Retinal pigment epithelial cell (primary cell): ENCODE data around the gene IRS2.
A peak's percentile ranks its signal among the peaks of the same experiment; 100 is the strongest.

Source experiments
- DNase-seq: peaks from one replicate; pipeline ENCODE4 v3.0.0-alpha.2; 2010; ENCODE audit warnings: low read depth
- H3K4me3 ChIP-seq: 2 replicates; pipeline ENCODE4 v1.5.1; 2011; ENCODE audit warnings: mild to moderate bottlenecking, low read length, control low read depth, moderate library complexity
- TF ChIP-seq, protein P1 (sequence below): conservative IDR thresholded peaks from 2 replicates; pipeline ENCODE4 v1.5.1; 2011; ENCODE audit warnings: low read depth, low read length, control low read depth, inconsistent platforms

IRS2 gene

GRCh38 chr13:109746364-109746763 lies 40.0 kb downstream of the IRS2 start:
- TF ChIP-seq, protein P1, sequence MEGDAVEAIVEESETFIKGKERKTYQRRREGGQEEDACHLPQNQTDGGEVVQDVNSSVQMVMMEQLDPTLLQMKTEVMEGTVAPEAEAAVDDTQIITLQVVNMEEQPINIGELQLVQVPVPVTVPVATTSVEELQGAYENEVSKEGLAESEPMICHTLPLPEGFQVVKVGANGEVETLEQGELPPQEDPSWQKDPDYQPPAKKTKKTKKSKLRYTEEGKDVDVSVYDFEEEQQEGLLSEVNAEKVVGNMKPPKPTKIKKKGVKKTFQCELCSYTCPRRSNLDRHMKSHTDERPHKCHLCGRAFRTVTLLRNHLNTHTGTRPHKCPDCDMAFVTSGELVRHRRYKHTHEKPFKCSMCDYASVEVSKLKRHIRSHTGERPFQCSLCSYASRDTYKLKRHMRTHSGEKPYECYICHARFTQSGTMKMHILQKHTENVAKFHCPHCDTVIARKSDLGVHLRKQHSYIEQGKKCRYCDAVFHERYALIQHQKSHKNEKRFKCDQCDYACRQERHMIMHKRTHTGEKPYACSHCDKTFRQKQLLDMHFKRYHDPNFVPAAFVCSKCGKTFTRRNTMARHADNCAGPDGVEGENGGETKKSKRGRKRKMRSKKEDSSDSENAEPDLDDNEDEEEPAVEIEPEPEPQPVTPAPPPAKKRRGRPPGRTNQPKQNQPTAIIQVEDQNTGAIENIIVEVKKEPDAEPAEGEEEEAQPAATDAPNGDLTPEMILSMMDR: no peak
- DNase-seq: no peak
- H3K4me3 ChIP-seq: no peak overlapping the region

DNA sequence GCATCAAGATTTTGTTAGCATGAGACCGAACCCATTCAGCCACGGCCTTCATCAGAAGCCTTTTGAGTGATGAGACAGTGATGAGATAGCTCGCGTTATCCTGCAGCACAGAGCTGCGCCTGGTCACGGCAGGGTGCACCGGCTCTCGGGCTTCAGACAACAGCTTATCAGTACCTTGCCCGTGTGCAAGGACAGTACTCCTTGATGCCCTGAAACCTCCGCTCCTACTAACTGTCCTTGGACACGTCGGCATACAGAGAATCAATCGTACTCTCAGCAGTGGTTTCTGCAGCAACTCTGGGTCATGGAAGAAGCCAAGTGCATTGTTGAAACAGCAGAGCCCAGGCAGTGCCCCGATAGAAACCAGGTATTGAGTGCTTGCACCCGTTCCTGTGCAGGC lies 40.7 kb downstream of the IRS2 start:
- no peak for DNase-seq
- TF ChIP-seq, protein P1: no peak
- no peak overlapping the region for H3K4me3 ChIP-seq

DNA sequence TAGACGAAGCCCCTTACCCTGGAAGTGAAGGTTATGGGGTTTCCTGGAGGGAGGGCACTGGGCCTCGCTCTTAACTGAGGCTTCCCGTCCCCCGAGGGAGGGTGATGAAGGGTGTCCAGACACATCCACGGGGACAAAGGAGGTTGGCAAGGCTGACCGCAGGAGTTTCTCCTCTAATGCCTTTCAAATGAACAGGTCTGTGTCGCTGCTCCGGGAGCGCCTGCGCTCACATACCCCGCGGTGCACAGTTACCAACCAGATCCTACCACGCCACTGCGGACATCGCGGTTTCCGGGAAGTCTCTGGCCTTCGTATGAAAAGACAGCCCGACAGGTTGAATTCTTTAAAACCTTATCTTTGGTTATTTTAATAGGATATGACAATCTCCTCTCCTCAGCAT lies 41.3 kb downstream of the IRS2 start:
- H3K4me3 ChIP-seq: no peak overlapping the region
- TF ChIP-seq, protein P1: no peak
- no peak for DNase-seq

GRCh38 chr13:109744512-109745051 lies 41.8 kb downstream of the IRS2 start:
- TF ChIP-seq, protein P1: no peak
- H3K4me3 ChIP-seq: no peak overlapping the region
- DNase-seq: no peak

DNA sequence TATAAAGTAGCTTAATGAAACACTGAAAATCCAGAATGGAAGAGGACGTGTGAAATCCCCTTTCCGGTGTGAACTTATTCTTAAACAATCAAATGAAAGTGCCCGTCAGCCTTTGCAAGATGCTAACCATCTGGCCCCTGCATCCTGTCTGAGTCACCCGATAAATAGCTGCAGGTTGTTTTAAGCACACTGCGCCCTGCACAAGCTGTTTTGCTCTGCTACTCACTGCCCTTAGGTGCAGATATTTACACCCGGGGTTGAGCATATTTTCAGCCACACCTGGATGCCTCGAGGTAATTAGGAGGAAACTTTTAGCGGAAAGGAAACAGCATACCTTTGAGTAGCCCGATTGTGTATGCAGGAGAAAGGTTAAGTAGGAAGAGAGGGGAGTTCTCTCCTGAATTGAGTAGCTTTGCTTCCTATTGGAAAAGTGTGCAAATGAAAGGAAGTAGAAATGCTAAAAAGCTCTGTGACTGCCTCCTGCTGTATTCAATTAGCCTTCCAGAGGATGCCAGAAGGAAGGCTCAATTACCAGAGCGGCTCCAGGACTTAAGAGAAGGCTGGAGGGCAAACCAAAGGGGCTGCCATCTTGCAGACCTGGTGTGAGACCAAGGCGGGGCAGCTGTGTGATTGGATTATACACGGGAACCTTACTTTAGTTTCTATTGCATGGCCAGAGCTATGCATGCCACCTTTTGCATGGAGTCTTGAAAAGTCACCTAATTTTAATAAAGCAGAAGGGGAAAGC lies 42.5 kb downstream of the IRS2 start:
- TF ChIP-seq, protein P1: no peak
- H3K4me3 ChIP-seq: no peak overlapping the region
- DNase-seq: peak; percentile 43

GRCh38 chr13:109741966-109742365 lies 44.4 kb downstream of the IRS2 start:
- no peak overlapping the region for H3K4me3 ChIP-seq
- DNase-seq: no peak
- TF ChIP-seq, protein P1: no peak

GRCh38 chr13:109740721-109741120 lies 45.7 kb downstream of the IRS2 start:
- DNase-seq: no peak
- no peak overlapping the region for H3K4me3 ChIP-seq
- TF ChIP-seq, protein P1: no peak
